Brain microvascular endothelial cell (primary cell): Measurements from ENCODE around the gene SMARCD3.

Experiments used
- DNase-seq: peaks from one replicate; pipeline ENCODE4 v3.0.0-alpha.2; 2020
- H3K27ac ChIP-seq: fragments of 250-450 bp; sonication (Bioruptor Pico); 2 replicates; pipeline ENCODE4 v1.5.1; 2020; ENCODE audit warnings: mild to moderate bottlenecking, moderate library complexity
- H3K27me3 ChIP-seq: fragments of 250-450 bp; sonication (Bioruptor Pico); replicated peaks from 2 replicates; pipeline ENCODE4 v1.5.1; 2020; ENCODE audit warnings: mild to moderate bottlenecking
- H3K36me3 ChIP-seq: fragments of 250-450 bp; sonication (Bioruptor Pico); replicated peaks from 2 replicates; pipeline ENCODE4 v1.5.1; 2020; ENCODE audit warnings: mild to moderate bottlenecking
- H3K4me3 ChIP-seq: 2 replicates; pipeline ENCODE4 v1.5.1; 2011; ENCODE audit warnings: low read depth, mild to moderate bottlenecking, control low read depth, low read length, moderate library complexity
- CTCF ChIP-seq: IDR thresholded peaks from 2 replicates; pipeline ENCODE4 v1.5.1; 2011; ENCODE audit warnings: low read depth, mild to moderate bottlenecking, moderate library complexity, low read length, control low read depth, inconsistent platforms; ENCODE audit errors: missing control alignments
- in situ Hi-C: cut with HindIII; loops from 2 replicates; pipeline ENCODE4 v1.10.0; 2017; ENCODE audit warnings: low sequenced_read_pairs, low pct_ligation_motif_present

Gene SMARCD3

GRCh38 chr7:151210087-151210854 lies 38.2 kb downstream of the SMARCD3 start, which contains the start of gene H2BK1:
Gene H2BK1 (minus strand): TSS chr7:151210488. CDS start chr7:151210318, 170 bp downstream.
- no peak for TF ChIP-seq CTCF
- H3K27me3 ChIP-seq, result no peaks in the 10 kb centered on the region
- in situ Hi-C loops, result no loop called here
- H3K36me3 ChIP-seq, result peaks cover 21% of the 10 kb centered on the region
- H3K4me3 ChIP-seq, result no peak within 1 kb of the TSS
- H3K27ac ChIP-seq, result no peak within 1 kb of the TSS
- no peak for DNase-seq

GRCh38 chr7:151209588-151209987 lies 38.9 kb downstream of the SMARCD3 start:
- no peak for DNase-seq
- Histone ChIP-seq H3K27ac (no peak overlapping the region), H3K4me3 (no peak overlapping the region), H3K27me3 (no peaks in the 10 kb centered on the region), H3K36me3 (peaks cover 14% of the 10 kb centered on the region)
- in situ Hi-C loops, result no loop called here
- no peak for TF ChIP-seq CTCF

GRCh38 chr7:151208253-151208862 lies 40.1 kb downstream of the SMARCD3 start:
- in situ Hi-C loops, result no loop called here
- Histone ChIP-seq H3K27ac (no peak overlapping the region), H3K36me3 (peaks cover 9% of the 10 kb centered on the region), H3K4me3 (no peak overlapping the region), H3K27me3 (peaks cover 4% of the 10 kb centered on the region)
- no peak for TF ChIP-seq CTCF
- no peak for DNase-seq

GRCh38 chr7:151207804-151208203 lies 40.7 kb downstream of the SMARCD3 start:
- TF ChIP-seq CTCF, result no peak
- Histone ChIP-seq H3K4me3 (no peak overlapping the region), H3K27ac (no peak overlapping the region), H3K36me3 (peaks cover 6% of the 10 kb centered on the region), H3K27me3 (peaks cover 7% of the 10 kb centered on the region)
- in situ Hi-C loops, result no loop called here
- no peak for DNase-seq

- TF ChIP-seq CTCF, result no peak
- Histone ChIP-seq H3K36me3 (peaks cover 1% of the 10 kb centered on the region), H3K4me3 (no peak overlapping the region), H3K27me3 (peaks cover 8% of the 10 kb centered on the region), H3K27ac (no peak overlapping the region)
- DNase-seq, result no peak
- in situ Hi-C loops, result no loop called here
Measured at GRCh38 chr7:151207315-151207714, 41.2 kb downstream of the SMARCD3 start.
